ENCODE measurements around the gene TOB1. TPM values are rescaled to one million over a fixed set of nuclear protein-coding genes. Genes with fewer than 3 reads are reported as not detected.
"Not testable (repeated sequence)": the region's sequence is repeated elsewhere in the genome, so short reads cannot be mapped to it uniquely, and the experiment has no call there.

The TOB1 gene
- total RNA-seq, 4 donors from 2014 or later = 28.1 to 46.4 (median 31.1) TPM

DNA sequence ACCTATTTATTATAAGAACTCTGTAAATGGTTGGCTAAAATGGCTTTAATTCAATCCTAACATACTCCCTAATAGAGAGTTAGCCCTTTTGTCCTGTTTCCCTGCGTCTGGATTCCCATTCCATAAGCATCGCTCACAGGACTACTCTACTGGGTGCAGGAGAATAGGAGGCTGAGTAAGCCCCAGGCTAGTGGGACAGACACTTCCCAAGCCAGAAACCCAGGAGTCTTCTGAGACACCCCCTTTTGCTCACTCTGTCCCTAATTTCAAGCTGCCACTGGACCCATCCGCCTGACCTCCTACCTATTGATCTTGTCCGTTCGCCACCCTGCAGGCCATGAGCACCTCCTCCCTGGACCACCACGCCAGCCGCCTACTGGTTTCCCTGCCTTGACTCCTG, 16.7 kb upstream of the TOB1 start:
- TF ChIP-seq, protein P1, sequence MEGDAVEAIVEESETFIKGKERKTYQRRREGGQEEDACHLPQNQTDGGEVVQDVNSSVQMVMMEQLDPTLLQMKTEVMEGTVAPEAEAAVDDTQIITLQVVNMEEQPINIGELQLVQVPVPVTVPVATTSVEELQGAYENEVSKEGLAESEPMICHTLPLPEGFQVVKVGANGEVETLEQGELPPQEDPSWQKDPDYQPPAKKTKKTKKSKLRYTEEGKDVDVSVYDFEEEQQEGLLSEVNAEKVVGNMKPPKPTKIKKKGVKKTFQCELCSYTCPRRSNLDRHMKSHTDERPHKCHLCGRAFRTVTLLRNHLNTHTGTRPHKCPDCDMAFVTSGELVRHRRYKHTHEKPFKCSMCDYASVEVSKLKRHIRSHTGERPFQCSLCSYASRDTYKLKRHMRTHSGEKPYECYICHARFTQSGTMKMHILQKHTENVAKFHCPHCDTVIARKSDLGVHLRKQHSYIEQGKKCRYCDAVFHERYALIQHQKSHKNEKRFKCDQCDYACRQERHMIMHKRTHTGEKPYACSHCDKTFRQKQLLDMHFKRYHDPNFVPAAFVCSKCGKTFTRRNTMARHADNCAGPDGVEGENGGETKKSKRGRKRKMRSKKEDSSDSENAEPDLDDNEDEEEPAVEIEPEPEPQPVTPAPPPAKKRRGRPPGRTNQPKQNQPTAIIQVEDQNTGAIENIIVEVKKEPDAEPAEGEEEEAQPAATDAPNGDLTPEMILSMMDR (IDR thresholded peaks at IDR 0.05) = no peak
- no peak for TF ChIP-seq POLR2A (IDR thresholded peaks at IDR 0.05)
- Histone ChIP-seq H3K36me3 (no peaks in the 10 kb centered on the region), H3K27me3 (no peaks in the 10 kb centered on the region), H3K4me3 (replicated peaks in 1 of 3) (no peak overlapping the region), H3K4me1 (peaks cover 27% of the 10 kb centered on the region in 2 donors), H3K27ac (no peak overlapping the region), H3K9me3 (no peaks in the 10 kb centered on the region)
- 97 to 98% methylated on average over 7 of the region's 7 CpGs for WGBS, 2 donors
- intact Hi-C loops (cut with DNase I) = no loop called here
- DNase-seq = no peak

DNA sequence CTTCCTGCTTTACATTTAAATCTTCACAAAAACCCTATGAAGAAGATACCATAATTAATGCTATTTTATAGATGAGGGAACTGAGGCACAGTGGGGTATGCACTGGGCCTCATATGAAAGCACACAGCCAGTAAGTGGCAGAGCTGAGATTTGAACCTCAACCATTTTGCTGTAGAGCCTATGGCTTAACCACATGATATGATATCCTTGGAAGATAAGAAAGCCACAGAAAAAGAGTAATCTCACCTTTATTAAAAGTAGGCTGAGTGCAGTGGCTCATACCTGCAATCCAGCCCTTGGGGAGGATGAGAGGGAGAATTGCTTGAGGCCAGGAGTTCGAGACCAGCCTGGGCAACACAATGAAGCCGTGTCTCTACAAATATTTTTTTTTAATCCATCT, 15.0 kb upstream of the TOB1 start:
- no peak for TF ChIP-seq POLR2A (IDR thresholded peaks at IDR 0.05)
- TF ChIP-seq, protein P1 (IDR thresholded peaks at IDR 0.05) = no peak
- H3K27me3 ChIP-seq = no peaks in the 10 kb centered on the region
- no peaks in the 10 kb centered on the region for H3K36me3 ChIP-seq
- H3K4me3 ChIP-seq (replicated peaks in 1 of 3) = no peak overlapping the region
- H3K9me3 ChIP-seq = no peaks in the 10 kb centered on the region
- intact Hi-C loops (cut with DNase I) = no loop called here
- no peak overlapping the region for H3K27ac ChIP-seq
- no peak for DNase-seq
- peaks cover 28 to 30% of the 10 kb centered on the region in 2 donors for H3K4me1 ChIP-seq
- 88 to 90% methylated on average over 2 of the region's 2 CpGs for WGBS, 2 donors

DNA sequence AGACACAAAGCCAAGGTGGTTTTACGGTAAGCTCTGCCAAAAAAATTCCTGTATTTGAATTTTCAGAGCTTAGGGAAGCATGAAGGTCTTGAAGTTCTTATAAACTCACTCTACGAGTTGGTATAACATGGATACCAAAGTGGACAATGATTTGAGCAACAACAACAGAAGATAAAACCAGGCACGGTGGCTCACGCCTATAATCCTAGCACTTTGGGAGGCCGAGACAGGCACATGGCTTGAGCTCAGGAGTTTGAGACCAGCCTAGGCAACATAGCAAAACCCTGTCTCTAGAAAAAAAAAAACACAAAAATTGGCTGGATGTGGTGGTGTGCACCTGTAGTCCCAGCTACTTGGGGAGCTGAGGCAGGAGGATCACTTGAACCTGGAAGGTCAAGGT, 12.9 kb upstream of the TOB1 start:
- intact Hi-C loops (cut with DNase I) = no loop called here
- WGBS, 2 donors = 34 to 43% methylated on average over 5 of the region's 5 CpGs
- H3K27me3 ChIP-seq = no peaks in the 10 kb centered on the region
- H3K4me1 ChIP-seq = peaks cover 16 to 28% of the 10 kb centered on the region in 2 donors
- no peak overlapping the region for H3K4me3 ChIP-seq (replicated peaks in 1 of 3)
- no peaks in the 10 kb centered on the region for H3K9me3 ChIP-seq
- no peaks in the 10 kb centered on the region for H3K36me3 ChIP-seq
- DNase-seq = peak; percentile 63 to 67
- peak overlapping the region; percentile 52 to 90 (median 77) for H3K27ac ChIP-seq
- no peak for TF ChIP-seq POLR2A (IDR thresholded peaks at IDR 0.05)
- TF ChIP-seq, protein P1 (IDR thresholded peaks at IDR 0.05) = no peak

DNA sequence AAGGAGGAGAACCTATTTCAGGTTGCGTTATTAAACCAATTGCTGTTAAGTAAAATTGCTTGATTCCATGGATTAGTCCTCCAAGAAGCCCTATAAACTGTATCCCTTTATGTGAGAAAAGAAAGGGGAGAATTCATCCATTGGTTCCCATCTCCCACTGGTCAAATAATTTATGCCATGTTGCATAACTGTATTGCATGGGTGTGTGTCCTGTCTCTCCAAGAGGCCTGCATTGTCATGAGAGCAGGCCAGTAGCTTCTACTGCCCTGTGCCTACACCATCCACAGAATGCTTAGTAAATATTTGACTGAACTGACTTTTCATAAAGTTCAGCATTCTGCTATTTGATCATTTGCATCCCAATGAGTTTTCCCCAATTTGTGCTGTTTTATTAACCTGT, 11.7 kb upstream of the TOB1 start:
- H3K9me3 ChIP-seq = no peaks in the 10 kb centered on the region
- H3K36me3 ChIP-seq = no peaks in the 10 kb centered on the region
- DNase-seq = no peak
- intact Hi-C loops (cut with DNase I) = no loop called here
- no peaks in the 10 kb centered on the region for H3K27me3 ChIP-seq
- peaks cover 17 to 27% of the 10 kb centered on the region in 2 donors for H3K4me1 ChIP-seq
- WGBS, 2 donors = 100% methylated on average over 1 of the region's 1 CpG
- H3K27ac ChIP-seq = peak overlapping the region in 1 of 3 donors; percentile 90
- no peak overlapping the region for H3K4me3 ChIP-seq (replicated peaks in 1 of 3)
- TF ChIP-seq, protein P1 (IDR thresholded peaks at IDR 0.05) = no peak
- TF ChIP-seq POLR2A (IDR thresholded peaks at IDR 0.05) = no peak

DNA sequence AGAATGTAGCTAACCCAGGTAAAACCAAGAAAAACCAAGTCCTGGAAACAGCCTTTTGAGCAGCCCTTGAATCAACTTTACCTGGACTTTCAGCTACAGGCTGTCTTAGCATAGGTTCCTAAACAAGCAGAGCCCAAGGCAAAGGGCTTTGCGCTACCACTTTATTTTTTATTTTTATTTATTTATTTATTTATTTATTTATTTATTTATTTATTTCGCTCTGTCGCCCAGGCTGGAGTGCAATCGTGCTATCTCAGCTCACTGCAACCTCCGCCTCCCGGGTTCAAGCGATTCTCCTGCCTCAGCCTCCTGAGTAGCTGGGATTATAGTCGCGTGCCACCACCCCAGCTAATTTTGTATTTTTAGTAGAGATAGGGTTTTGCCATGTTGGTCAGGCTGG, 10.9 kb upstream of the TOB1 start:
- intact Hi-C loops (cut with DNase I); H3K27me3 ChIP-seq; H3K9me3 ChIP-seq; H3K36me3 ChIP-seq; H3K4me3 ChIP-seq (replicated peaks in 1 of 3); DNase-seq; H3K27ac ChIP-seq: not testable (repeated sequence)
- H3K4me1 ChIP-seq = peaks cover 21 to 33% of the 10 kb centered on the region in 2 donors
- WGBS, 2 donors = 96 to 97% methylated on average over 9 of the region's 9 CpGs

DNA sequence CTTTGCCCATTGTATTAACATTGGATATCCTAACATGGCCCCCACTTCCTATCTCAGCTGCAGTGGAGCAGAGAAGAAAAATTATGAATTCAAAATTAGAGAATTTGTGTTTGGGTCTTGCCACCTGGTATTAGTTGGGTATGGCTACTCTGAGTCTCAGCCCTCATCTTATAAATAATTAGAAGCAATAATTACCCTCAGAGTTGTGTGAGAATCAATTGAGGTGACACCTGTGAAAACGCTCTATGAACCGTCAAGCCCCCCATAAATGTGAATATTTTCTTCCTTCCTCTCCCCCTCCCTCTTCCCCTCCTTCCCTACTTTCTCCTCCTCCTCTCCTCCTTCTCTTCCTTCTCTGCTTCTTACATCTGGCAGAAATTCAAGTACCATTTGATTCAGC, 8.9 kb upstream of the TOB1 start:
- intact Hi-C loops (cut with DNase I) = no loop called here
- Histone ChIP-seq H3K9me3 (no peaks in the 10 kb centered on the region), H3K27ac (peak overlapping the region; percentile 8 to 66 (median 58)), H3K4me1 (peaks cover 21 to 33% of the 10 kb centered on the region in 2 donors), H3K4me3 (replicated peaks in 1 of 3) (no peak overlapping the region), H3K27me3 (no peaks in the 10 kb centered on the region), H3K36me3 (no peaks in the 10 kb centered on the region)
- WGBS, 2 donors = 72 to 78% methylated on average over 2 of the region's 2 CpGs
- DNase-seq = no peak
- no peak for TF ChIP-seq POLR2A (IDR thresholded peaks at IDR 0.05)
